GM19043 (cell line): ENCODE measurements around the gene PM20D1.

ENCODE experiments used
- ATAC-seq: cut with Tn5 transposase; IDR thresholded peaks from one replicate; pipeline ENCODE4 v1.9.1; 2021; ENCODE audit warnings: low read depth; ENCODE audit not compliant: unreplicated experiment

PM20D1 gene

GRCh38 chr1:205809942-205810345 is 40.0 kb downstream of the PM20D1 start:
- ATAC-seq = no peak

GRCh38 chr1:205809469-205809868 is 40.5 kb downstream of the PM20D1 start:
- no peak for ATAC-seq

GRCh38 chr1:205805082-205805711 is 44.7 kb downstream of the PM20D1 start:
- no peak for ATAC-seq

GRCh38 chr1:205804605-205805004 is 45.3 kb downstream of the PM20D1 start:
- no peak for ATAC-seq

- no peak for ATAC-seq
These were observed 45.9 kb downstream of the PM20D1 start for GRCh38 chr1:205803986-205804385.

GRCh38 chr1:205802060-205802459 is 47.9 kb downstream of the PM20D1 start:
- ATAC-seq = no peak

- no peak for ATAC-seq
These were observed 48.8 kb downstream of the PM20D1 start for GRCh38 chr1:205800981-205801703.

GRCh38 chr1:205800427-205800826 is 49.5 kb downstream of the PM20D1 start:
- no peak for ATAC-seq

GRCh38 chr1:205798577-205798976 is 51.4 kb downstream of the PM20D1 start:
- no peak for ATAC-seq

- ATAC-seq = no peak
These were observed 52.8 kb downstream of the PM20D1 start for GRCh38 chr1:205797168-205797567.

- ATAC-seq = no peak
These were observed 55.8 kb downstream of the PM20D1 start for GRCh38 chr1:205794011-205794730.

- no peak for ATAC-seq
These were observed 56.8 kb downstream of the PM20D1 start for GRCh38 chr1:205792961-205793673.

- ATAC-seq = no peak
These were observed 57.5 kb downstream of the PM20D1 start for GRCh38 chr1:205792481-205792881.

GRCh38 chr1:205791568-205792180 is 58.3 kb downstream of the PM20D1 start:
- ATAC-seq = no peak

- ATAC-seq = no peak
These were observed 62.5 kb downstream of the PM20D1 start for GRCh38 chr1:205787287-205787916.

GRCh38 chr1:205786601-205787000 is 63.3 kb downstream of the PM20D1 start:
- ATAC-seq = no peak

- no peak for ATAC-seq
These were observed 64.5 kb downstream of the PM20D1 start for GRCh38 chr1:205785446-205785845.

- ATAC-seq = no peak
These were observed 66.0 kb downstream of the PM20D1 start for GRCh38 chr1:205783904-205784303.

GRCh38 chr1:205783433-205783795 is 66.5 kb downstream of the PM20D1 start:
- ATAC-seq = no peak
